Hematopoietic multipotent progenitor cell (in vitro differentiated cells): ENCODE results near the gene ARFRP1. TPM values are rescaled to one million over a fixed set of nuclear protein-coding genes. Genes with fewer than 3 reads are reported as not detected.

Experiments
- DNase-seq, 3 donors: peaks; one replicate each; pipeline ENCODE4 v3.0.0-alpha.2; 2011 to 2015; ENCODE audit warnings: low read depth in 2 of 3, low spot score in 2 of 3
- total RNA-seq: library from RNA; depleted of rRNA; stranded (reverse); fragments of >200 nt; gene quantifications from one replicate; pipeline ENCODE4 v1.2.3, GENCODE V29; 2012

The ARFRP1 gene
- total RNA-seq, 1 donor, result 52.0 TPM

DNA sequence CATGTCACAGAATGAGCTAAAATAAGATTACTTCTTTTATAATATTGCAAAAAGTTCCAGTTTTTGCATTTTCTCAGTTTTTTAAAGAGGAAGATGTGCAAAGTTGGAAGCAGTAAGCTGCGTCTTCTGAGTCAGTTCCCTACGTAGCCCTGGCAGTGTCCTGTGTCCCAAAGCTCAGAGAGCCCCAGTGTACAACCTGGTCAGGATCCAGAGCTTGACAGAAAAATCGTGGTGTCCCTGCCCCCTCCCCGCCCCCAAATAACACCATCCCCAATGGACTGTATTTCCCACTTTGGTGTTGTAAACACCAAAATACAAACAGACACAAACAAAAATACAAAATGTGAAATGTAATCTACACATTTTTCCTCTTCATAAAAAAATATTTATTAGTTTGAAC is 36.4 kb upstream of the ARFRP1 start:
- no peak for DNase-seq

DNA sequence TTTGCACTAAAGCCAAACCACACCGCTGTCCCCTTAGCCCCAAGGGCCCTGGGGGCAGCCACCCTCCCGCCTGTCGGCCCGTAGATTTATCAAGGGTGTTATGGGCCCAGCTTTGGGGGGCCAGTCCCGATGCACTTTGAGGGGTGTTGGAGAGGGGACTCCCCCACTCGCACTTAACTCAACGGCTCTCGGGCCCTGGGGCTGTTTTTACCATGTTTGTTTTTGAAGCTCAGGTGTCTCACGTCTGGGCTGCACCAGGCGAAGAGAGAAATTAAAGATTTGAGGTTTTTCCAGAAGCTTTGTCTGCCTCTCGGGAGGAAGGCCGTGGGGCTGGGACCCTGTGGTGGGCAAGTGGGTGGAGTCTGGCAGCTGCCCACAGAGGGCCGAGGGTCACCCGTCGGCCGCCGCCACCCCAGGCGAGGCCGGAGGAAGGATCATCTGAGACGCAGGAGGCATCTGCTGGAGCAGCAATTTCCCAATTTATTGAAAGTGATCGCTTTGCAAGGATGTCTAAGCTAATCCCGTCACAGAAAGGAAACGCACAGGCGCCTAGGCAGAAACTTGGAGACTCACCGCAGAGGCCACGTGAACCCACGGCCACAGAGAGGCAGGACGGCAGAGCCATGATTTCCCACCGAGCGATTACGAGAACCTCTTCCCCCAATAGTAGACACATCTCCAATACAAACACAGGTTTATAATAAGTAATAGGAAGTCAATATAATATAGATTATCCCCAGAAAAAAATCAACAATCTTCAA is 35.6 kb upstream of the ARFRP1 start:
- DNase-seq, result no peak

DNA sequence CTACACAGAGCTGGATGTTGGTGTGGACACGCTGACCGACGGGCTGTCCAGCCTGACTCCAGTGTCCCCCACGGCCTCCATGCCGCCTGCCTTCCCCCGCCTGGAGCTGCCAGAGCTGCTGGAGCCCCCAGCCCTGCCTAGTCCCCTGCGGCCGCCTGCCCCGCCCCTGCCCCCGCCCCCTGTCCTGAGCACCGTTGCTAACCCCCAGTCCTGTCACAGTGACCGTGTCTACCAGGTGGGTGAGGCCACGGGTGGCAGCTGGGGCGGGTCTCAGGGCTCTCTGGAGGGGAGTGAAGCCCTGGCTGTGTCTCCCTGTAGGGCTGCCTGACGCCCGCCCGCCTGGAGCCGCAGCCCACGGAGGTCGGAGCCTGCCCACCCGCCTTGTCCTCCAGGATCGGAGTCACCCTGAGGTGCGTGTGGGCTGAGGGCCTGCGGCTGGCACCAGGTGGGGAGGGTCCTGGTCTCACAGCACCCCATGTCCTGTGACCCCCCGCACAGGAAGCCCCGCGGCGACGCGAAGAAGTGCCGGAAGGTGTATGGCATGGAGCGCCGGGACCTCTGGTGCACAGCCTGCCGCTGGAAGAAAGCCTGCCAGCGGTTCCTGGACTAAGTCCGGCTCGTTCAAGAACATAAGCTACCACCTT is 34.7 kb upstream of the ARFRP1 start:
- DNase-seq, result no peak

DNA sequence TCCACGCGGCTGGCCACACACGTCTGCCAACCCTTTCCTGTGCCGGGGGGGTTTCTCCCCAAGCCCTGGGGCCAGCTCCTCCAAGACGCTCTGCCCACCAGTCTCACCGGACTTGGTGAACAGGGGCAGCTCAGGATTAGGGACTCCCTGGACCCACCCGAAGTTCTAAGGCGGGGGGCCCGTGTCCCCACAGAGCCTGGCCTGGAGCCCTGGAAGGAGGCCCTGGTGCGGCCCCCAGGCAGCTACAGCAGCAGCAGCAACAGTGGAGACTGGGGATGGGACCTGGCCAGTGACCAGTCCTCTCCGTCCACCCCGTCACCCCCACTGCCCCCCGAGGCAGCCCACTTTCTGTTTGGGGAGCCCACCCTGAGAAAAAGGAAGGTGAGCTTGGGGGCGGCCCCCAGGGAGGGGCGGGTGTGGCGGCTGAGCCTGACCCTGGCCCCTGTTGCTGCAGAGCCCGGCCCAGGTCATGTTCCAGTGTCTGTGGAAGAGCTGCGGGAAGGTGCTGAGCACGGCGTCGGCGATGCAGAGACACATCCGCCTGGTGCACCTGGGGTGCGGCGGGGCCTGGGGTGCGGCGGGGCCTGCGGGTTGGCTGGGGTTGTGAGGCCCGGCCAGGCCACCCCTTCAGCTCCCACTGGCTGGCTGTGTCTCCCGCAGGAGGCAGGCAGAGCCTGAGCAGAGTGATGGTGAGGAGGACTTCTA is 34.1 kb upstream of the ARFRP1 start:
- no peak for DNase-seq

DNA sequence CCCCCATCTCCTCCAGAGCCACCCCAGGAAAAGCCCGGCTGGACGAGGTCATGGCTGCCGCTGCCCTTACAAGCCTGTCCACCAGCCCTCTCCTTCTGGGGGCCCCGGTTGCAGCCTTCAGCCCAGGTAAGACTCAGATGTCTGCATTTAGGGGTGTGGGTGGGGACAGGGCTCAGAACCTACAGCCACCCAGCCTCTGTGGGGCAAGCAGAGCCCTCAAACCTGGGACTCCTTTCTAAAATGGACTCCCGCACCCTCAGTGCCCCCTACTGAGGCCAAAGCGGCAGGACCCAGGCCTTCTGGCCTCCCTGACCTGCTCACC is 33.5 kb upstream of the ARFRP1 start:
- no peak for DNase-seq

DNA sequence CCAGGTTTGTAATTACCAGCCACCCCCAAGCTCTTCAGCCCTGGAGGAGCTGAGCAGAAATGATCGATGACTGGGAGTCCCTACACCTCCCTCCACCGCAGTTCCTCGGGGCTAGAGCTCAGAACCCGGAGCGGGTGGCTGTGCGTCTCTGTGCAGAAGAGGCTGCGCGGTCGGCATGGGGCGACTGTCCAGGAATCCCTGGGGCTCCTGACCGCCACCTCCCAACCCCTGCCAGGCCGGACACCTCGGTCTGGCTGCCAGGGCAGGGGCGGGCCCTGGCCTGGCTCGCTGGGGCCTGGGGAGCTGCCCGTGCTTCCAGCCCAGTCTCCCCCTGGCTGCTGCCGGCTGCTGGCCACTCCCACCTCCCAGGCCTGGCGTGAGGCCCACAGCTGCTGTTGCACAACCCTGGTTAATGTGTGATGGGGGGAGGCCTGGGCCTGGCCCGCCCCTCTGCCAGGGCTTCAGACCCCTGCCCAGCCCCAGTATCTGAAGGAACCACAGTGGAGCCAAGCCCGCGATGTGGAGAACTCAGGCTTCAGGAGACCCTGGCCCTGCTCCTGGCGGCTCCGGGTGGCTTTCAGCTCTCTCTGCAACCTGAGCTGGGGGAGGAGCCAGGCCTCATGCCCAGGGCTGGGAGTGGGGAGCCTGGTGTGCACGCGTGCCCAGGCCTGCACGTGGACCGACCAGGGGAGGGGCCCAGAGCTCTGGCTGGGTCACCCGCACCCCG is 33.0 kb upstream of the ARFRP1 start:
- DNase-seq, result peak; percentile 36 to 72 (median 53)

DNA sequence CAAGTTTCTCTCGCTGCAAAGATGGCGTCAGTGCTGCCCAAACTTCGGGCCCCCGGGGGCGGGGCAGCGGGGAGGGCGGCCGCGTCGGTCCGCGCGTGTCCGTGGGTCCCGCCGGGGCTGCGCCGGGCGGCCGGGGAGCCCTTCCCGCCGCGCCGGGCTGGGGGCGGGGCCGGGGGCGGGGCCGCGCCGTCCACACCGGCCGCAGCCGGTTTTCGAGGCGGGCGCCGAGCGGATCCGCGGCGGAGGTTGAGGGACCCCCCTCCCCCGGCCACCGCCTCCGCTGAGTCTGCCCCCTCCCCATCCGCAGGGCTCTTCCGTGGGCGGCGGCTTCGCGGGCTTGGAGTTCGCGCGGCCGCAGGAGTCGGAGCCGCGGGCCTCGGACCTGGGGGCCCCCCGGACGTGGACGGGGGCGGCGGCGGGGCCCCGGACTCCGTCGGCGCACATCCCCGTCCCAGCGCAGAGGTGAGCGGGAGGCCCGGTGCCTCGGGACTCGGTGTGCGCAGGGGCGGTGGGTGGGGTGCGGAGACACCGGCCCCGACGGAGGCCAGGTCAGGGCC is 32.4 kb upstream of the ARFRP1 start:
- DNase-seq, result peak; percentile 19 to 36 (median 31)

DNA sequence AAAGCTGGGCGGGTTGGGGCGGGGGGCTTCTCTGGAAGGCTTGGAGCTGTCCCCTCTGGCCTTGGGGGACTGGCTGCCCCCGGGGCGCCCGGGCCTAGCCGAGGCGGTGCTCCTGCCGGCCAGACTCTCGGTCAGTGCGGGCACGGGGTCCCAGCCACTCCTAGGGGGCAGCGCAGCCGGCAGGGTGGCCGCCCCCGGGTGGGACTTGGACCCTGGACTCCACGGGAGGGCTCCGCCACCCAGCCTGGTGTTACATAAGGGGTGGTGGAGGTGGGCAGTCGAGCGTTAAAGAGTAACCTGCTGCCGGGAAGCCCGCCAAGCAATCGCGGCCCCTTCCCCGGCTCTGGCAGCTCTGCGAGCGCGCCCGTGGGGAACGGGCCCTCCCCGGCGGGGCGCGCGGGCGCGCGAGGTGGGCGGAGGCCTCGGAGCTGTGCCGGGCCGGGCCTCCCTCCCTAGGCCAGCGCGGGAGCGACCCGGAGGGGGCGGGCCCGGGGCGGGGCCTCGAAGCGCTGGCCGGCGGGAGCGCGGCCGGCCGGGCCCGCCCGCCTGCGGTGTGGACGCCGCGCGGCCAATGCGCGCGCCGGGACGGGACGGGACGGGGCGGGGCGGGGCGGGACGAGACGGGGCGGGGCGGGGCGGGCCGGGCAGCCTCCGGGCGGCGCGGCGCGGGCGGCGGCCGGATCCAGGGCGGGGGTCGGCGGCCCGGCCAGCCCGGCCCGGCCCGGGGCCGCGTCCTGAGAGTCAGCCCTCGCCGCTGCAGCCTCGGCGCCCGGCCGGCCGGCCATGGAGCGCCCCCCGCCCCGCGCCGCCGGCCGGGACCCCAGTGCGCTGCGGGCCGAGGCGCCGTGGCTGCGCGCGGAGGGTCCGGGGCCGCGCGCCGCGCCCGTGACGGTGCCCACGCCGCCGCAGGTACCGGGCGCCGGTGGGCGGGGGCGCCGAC is 31.6 kb upstream of the ARFRP1 start, which contains the start of gene SLC2A4RG:
SLC2A4RG (plus strand) TSS at position 647 of the 940 bp plus-strand sequence; CDS start at position 784, 137 bp downstream.
- DNase-seq, result peak; percentile 47 to 69 (median 50)

DNA sequence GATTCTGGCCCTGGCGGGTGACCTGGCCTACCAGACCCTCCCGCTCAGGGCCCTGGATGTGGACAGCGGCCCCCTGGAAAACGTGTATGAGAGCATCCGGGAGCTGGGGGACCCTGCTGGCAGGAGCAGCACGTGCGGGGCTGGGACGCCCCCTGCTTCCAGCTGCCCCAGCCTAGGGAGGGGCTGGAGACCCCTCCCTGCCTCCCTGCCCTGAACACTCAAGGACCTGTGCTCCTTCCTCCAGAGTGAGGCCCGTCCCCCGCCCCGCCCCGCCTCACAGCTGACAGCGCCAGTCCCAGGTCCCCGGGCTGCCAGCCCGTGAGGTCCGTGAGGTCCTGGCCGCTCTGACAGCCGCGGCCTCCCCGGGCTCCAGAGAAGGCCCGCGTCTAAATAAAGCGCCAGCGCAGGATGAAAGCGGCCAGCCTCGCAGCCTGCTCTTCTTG is 30.9 kb upstream of the ARFRP1 start:
- DNase-seq, result peak in 1 of 3 donors; percentile 37

DNA sequence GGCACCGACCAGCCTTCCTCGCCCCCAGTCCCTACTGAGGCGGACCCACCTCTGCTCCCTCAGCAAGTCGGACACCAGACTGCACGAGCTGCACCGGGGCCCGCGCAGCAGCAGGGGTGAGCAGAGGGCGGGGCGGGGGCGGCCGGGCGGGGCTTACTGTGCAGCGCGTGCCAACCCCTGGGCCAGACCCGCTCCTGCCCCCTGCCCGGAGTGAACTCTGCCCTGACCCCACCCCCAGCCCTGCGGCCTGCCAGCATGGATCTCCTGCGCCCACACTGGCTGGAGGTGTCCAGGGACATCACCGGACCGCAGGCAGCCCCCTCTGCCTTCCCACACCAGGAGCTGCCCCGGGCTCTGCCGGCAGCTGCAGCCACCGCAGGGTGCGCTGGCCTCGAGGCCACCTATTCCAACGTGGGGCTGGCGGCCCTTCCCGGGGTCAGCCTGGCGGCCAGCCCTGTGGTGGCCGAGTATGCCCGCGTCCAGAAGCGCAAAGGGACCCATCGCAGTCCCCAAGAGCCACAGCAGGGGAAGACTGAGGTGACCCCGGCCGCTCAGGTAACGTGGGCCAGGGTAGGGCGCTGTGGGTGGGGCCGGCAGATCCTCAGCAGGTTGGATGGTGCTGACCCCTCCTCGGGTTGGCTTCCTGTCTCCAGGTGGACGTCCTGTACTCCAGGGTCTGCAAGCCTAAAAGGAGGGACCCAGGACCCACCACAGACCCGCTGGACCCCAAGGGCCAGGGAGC is 30.3 kb upstream of the ARFRP1 start:
- DNase-seq, result no peak

DNA sequence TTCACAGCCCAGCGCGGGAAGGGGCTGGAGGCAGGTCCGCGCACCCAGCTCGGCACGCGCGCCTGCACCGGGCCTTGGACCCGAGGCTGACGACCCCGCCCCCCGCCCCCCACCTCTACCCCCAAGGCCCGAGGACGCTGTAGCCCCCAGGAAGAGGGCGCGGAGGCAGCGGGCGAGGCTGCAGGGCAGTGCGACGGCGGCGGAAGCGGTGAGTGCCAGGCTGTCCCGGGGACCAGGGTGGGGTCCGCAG is 29.8 kb upstream of the ARFRP1 start:
- DNase-seq, result no peak

DNA sequence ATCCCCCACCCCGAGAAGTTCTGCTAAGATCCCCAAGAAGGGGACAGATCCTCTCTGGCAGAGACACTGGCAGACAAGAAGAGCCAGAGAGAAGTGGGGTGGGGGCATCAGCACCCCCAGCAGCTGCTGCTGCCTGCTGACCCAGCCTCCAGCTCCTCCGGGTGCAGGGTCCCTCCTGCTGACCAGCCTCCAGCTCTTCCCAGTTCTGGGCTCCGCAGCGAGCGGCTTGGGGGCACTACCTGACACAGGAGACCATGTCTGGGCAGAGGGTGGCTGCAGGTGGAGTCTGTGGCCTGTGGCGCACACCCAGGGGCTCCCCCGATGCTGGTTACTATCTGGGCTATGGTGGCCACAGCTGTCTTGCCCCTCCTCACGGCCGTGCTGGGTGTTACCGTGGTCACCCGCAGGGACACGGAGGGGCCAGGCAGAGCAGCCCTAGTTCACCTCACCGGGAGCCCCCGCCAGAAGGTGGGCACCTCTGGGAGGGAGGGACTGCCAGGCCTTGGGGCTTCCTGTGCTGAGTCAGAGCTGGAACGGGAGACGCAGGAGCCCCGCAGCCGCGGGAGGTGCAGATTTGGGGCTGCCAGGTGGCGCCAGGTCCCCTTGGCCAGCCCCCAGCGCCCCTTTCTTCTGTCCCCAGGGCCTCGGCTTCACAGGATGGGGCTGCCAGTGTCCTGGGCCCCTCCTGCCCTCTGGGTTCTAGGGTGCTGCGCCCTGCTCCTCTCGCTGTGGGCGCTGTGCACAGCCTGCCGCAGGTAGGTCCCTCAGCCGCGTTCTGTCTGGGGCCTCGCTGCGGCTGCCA is 29.3 kb upstream of the ARFRP1 start:
- DNase-seq, result peak; percentile 32 to 51 (median 37)

DNA sequence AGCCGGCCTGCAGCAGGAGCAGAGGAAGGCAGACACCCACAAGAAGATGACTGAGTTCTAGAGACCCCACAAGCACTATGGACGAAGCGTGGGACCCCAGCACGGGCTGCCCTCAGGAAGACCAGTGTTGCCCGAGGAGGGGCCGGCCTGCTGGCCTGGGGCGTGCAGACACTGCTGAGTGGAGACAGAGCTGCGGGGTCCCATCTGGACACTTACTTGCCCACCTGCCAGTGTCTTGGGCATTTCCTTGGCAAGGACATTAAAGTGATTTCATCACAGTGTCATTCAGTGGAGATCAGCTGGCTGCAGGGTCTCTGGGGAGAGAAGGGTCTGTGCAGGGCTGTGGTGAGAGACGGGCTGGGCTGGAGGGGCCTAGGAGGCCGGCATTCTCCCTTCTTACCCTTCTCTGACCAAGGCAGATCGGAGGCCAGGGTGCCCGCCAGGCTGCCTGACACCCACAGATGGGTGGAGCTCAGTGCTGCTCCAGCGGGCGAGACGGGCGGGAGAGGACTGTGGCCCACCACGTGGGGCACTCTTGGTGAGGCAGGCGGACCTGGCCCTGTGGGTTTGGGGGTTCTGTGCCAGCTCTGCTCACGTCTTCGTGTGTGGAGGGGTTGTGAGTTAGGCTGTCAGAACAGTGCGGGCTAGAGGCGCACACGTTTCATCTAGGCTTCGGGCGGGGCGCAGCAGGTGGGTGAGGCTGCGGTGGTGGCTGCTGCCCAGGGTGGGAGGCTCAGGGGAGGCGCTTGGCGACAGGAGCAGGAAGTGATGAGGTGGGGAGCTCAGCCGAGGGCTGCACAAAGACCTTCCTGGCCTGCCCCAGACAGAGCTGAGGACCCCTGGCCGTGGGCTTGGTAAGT is 28.3 kb upstream of the ARFRP1 start, which contains the start of gene LIME1:
LIME1 (plus strand) TSS at position 806 of the 860 bp plus-strand sequence. CDS start 886 bp downstream, outside the sequence.
- peak in 2 of 3 donors; percentile 43 to 62 for DNase-seq

DNA sequence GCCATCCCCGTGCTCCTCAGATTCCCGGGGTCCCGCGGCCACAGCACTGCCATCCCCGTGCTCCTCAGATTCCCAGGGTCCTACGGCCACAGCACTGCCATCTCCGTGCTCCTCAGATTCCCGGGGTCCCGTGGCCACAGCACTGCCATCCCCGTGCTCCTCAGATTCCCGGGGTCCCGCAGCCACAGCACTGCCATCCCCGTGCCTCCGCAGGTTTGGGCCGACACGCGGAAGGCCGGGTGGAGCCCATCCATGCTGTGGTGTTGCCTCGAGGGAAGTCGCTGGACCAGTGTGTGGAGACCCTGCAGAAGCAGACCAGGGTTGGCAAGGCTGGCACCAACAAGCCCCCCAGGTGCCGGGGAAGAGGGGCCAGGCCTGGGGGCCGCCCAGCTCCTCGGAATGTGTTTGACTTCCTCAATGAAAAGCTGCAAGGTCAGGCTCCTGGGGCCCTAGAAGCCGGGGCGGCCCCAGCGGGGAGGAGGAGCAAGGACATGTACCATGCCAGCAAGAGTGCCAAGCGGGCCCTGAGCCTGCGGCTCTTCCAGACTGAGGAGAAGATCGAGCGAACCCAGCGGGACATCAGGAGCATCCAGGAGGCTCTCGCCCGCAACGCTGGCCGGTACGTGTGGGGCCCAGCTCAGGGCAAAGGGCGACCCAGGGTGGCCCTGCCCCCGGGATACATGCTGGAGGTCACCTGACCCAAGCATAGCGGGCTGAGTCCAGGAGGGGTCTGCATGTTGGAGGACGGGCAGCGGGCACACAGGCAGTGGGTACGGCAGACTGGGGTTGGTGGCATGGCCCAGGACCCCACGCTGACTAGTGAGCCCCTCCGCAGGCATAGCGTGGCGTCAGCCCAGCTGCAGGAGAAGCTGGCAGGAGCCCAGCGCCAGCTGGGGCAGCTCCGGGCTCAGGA is 27.4 kb upstream of the ARFRP1 start:
- DNase-seq, result no peak

DNA sequence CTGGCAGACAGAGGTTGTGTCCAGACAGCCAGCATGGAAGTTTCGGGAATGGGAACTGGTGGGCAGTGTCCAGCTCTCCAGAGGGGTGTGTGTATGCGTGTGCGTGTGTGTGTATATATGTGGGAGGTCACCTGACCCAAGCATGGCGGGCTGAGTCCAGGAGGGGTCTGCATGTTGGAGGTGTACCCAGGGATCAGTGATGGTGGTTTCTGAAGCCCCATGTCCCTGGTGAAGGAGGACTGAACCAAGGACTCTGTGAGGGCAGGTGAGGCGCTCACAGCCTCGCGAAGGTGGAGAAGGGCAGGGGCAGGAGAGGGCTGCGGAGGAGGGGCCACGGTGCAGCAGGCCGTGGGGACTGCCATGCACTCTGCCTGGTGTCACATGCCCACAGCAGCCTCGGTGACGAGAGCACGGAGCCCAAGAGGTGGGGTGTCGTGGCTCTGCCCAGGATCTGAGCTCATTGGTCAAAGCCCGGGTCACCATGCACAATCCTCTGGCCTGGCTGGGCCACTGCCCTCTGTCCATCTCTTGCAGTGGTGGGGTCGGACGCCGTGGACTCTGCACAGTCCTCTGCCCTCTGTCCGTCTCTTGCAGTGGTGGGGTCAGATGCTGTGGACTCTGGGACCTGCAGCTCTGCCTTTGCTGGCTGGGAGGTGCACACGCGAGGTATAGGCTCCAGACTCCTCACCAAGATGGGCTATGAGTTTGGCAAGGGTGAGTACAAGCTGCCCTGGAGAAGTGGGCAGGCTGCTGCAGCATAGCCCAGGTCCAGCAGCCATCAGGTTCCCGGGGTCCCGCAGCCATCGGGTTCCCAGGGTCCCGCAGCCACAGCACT is 26.6 kb upstream of the ARFRP1 start:
- DNase-seq, result no peak
